Ecto neural progenitor cell (in vitro differentiated cells): Measurements from ENCODE around the gene IGSF1.

Experiments
- DNase-seq: peaks from one replicate; pipeline ENCODE4 v3.0.0-alpha.2; 2018; ENCODE audit warnings: low spot score

Gene IGSF1, protein sequence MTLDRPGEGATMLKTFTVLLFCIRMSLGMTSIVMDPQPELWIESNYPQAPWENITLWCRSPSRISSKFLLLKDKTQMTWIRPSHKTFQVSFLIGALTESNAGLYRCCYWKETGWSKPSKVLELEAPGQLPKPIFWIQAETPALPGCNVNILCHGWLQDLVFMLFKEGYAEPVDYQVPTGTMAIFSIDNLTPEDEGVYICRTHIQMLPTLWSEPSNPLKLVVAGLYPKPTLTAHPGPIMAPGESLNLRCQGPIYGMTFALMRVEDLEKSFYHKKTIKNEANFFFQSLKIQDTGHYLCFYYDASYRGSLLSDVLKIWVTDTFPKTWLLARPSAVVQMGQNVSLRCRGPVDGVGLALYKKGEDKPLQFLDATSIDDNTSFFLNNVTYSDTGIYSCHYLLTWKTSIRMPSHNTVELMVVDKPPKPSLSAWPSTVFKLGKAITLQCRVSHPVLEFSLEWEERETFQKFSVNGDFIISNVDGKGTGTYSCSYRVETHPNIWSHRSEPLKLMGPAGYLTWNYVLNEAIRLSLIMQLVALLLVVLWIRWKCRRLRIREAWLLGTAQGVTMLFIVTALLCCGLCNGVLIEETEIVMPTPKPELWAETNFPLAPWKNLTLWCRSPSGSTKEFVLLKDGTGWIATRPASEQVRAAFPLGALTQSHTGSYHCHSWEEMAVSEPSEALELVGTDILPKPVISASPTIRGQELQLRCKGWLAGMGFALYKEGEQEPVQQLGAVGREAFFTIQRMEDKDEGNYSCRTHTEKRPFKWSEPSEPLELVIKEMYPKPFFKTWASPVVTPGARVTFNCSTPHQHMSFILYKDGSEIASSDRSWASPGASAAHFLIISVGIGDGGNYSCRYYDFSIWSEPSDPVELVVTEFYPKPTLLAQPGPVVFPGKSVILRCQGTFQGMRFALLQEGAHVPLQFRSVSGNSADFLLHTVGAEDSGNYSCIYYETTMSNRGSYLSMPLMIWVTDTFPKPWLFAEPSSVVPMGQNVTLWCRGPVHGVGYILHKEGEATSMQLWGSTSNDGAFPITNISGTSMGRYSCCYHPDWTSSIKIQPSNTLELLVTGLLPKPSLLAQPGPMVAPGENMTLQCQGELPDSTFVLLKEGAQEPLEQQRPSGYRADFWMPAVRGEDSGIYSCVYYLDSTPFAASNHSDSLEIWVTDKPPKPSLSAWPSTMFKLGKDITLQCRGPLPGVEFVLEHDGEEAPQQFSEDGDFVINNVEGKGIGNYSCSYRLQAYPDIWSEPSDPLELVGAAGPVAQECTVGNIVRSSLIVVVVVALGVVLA (N-terminal part only)

DNA sequence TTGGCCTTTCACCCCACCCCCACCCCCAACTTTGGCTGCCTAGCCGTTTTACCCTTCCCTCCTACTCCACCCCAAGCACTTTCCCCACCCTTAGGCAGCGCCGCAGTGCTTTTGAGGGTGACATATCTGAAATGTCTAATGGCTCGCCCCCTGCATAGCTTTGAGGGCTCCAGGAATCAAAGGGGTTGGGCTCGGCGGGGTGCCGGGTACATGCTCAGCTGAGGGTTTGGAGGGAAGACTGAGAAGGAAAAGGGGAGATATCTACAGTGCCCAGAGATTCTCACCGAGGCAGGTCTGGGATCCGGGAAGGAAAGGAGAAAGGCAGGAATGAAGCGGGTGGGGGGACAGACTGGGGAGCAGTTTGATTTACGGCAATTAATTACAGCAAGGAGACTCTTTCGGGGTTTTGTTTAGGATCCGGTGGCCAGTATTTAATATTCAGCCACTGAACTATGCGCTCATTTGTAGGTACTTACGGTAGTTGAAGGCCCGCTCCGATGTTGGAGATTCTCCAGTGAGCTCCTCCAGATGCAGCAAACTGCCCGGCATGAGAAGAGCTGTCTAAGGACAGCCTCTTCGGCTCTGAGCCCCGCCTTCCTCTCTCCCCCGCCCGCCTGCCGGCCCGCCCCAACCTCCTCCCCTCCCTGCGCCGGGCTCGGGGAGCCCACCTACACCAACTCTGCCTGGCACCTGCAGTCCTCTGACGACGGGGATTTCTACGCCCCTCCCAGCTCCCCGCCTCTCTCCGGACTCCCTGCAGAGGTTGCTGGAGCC is at the start of gene IGSF1:
Gene IGSF1, minus strand, starts transcription at position 569 of the 774 bp plus-strand sequence. CDS start 2,632 bp downstream, outside the sequence.
- peak; percentile 65 for DNase-seq

DNA sequence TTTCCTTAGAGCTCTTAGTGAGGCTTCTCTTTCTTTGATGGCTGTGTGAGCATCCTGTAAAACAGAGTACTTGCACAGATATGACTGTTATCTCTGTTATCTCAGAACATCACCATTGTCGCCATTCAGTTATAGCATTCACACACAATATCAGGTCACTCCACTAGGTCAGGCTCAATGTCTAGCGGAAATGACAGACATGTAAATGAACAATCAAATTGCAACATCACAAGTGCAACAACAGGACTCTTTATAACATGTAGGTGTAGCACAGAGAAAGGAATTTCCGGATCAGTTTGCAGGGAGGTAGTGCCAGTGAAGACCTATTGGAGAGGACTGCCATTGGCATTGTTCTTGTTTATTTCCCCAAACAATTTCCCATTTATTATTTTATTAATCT is 43.2 kb upstream of the IGSF1 start:
- DNase-seq: no peak

DNA sequence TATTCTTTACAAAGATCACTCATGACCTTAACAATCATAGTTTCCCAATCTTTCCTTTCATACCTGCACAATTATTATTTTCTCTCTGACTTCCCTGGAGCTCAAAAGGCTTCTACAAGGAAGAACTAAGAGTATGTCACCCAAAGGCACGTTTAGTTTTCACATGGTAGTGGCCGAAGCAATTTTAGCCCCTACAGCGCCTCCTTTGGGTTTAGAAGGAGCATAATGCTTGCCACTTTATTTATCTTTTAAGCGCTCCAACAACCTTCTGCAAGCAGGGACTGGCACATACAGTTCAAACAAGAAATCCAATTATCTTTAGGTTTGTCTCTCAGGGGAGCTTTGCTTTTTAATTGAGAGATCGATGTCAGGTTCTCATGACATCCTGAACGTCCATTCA is 42.0 kb upstream of the IGSF1 start:
- no peak for DNase-seq

DNA sequence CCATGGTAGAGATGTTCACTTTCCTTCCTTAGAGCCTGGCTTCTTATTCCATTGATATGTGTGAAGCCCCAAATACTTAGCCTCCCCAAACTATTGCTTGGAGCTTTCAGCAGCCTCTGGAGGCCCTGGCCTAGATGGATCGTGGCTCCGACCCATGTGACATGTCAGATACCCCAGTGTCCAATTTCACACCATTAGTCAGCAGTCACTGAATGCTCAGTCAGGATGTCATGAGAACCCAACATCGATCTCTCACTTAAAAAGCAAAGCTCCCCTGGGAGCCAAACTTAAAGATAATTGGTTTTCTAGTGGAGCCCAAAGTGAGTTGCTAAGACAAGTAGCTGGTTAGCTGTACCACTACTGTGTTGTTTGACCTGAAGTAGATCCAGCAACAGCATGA is 41.6 kb upstream of the IGSF1 start:
- no peak for DNase-seq

DNA sequence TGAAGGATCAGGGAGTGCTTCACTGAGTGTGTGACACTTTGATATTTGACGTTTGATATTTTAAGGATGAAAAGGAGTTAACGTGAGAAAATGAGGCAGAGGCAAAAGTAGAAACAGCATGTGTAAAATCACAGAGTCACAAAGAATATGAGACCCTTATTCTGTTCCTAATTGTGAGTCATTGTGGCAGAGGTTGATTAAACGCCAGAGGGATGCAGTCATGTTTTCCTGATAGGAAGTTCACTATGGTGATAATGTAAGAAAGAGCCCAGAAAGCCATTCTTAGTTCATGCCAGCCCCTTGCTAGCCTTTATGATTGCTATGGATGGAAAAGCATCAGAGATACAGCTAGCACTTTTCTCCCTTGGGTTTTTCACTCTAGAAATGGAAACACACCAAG is 33.5 kb upstream of the IGSF1 start:
- no peak for DNase-seq

DNA sequence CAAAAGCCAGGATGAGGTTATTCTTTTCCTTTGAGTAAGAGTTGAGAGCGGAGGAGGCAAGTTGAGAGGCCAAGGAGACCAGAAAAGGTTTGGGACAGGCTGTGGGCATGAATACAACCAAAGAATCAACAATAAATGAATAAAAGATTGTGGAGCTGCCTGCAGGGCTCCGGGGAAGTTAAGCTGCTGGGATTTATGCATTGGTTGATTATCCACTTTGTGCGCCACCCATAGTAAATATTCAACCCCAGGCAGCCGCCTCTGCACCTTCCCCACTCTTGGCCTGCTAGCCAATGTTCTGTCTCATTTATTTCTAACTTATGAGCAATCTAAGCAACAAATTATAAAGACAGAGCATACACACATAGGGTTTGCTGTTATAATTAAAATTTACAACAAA is 28.2 kb upstream of the IGSF1 start:
- DNase-seq: no peak

DNA sequence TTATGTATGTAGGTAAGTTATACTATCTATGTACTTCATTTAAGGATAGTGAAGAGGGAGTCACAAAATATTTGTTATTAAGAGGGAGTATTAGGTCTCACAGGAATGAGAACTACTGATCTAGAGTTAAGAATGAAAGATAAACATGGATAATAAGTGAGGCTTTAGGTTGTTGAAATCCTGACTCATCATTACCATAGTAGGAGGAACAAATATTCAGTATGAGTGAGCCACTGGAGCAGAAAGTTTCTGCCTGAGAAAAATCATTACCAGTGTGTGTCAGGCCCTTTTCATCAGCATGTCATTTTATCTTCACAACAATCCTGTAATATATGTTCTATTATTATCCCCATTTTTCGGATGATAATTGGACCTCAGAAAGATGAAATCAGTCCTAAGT is 27.2 kb upstream of the IGSF1 start:
- no peak for DNase-seq

DNA sequence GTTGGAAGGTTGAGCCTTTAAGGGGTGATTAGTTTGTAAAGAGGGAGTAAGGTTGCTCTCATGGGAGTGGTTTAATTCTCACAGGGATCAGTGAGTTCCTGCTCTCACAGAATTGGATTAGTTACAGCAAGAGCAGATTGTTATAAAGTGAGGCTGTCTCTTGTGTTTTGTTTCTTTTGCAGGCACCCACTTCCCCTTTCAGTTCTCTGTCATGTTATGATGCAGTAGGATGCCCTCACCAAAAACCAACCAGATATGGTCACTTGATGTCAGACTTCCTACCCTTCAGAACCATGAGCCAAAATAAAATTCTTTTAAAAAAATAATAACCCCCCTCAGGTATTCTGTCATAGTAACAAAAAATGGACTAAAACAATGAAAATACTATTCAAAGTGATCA is 19.9 kb upstream of the IGSF1 start:
- DNase-seq: no peak

DNA sequence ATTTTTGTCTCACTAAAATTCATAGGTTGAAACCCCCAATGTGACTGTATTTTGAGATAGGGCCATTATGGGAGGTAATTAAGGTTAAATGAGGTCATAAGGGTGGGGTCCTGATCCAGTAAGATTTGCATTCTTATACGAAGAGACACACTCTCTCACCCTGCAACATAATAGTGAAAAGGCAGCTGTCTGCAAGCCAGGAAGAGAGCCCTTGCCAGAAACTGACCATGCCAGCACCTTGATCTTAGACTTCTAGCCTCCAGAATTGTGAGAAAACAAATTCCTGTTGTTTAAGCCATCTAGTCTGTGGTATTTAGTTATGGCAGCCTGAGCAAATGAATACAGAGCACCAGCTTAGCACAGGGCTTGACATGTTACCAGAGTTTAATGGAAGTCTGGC is 17.5 kb upstream of the IGSF1 start:
- no peak for DNase-seq

DNA sequence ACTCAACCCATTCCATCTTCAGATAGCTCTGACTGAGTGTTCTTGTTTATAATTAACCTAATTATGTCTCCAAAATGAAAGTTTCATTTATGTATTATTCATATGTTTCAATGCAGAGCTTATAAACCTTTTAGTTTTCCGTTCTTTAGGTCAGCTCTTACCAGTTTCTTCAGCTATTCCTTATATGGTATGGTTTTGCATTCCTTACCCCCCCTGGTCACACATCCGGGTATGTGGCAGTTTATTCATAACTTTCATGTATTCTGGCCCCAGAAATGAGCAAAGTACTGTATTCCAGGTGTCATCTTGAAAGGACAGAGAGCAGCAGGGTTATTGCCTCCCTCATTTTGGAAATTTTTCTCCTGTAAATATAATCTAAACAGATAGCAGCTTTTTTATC is 16.8 kb upstream of the IGSF1 start:
- DNase-seq: no peak

DNA sequence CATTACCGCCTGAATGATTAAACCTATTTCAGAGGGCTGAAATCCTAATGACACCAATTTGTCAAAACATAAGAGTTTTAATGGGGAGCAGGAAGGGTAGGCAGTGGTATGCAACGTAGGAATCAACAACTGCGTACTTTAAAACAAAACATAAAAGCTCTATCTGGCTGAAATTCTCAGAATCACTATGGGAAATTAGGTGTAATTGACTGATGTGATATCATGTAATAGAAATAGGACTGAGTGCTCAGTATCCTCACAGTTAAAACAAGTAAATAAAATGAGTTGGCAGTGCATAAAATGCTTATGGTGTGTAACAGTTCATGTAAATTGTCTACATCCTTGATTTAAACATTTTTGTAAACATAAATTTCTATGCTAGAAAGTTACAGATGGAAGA is 13.6 kb upstream of the IGSF1 start:
- no peak for DNase-seq

DNA sequence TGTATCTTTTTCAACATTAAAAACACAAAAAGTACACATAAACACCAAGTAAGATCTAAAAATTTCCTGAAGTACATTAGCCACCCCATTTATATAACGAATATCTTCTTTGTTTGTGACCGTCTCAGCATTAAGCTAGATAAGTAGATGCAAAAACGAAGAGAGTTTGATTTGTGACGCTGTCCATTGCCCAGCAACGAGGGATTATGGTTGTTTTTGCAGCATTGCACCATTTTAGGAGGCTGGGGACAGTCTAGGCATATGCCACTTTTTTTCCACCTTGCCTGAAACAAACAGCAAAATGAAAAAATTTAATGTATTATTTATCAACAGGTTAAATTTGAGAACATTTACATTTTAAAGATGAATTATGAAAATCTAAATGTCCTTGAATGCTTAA is 12.0 kb upstream of the IGSF1 start:
- no peak for DNase-seq

DNA sequence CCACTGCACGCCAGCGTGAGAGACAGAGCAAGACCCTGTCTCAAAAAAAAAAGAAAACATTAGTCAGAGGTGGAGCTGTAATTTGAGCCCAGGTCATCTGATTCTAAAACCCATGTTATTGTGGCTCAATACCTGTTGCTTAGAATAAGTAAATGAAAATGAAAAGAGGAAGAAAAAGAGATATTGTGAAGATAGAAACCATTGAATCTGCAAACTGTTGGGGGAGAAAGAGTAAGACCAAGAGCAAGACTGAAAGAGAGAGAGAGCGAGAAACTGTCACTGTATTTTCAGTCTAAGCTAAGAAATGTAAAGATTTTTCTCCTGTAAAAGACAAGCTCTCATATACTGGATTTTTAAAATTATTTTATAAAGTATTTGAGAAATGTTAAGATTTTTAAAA is 9.7 kb upstream of the IGSF1 start:
- DNase-seq: no peak

DNA sequence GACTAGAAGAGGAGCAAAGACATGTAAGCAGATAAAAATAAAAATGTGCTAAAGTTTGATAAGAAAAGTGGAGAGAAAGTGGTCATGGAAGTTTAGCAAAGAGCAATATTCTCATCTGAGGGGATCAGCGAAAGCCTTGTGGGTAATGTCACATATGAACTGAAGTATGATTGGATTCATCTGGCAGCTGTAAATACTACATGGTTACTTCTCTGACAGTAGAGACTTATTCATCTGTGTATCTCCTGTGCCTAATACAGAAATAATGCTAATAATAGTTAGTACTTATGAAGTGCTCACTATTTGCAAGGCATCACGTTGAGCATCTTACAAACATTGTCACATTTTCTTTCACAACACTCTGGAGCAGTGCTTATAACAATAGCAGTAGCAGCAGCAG is 8.9 kb upstream of the IGSF1 start:
- no peak for DNase-seq

DNA sequence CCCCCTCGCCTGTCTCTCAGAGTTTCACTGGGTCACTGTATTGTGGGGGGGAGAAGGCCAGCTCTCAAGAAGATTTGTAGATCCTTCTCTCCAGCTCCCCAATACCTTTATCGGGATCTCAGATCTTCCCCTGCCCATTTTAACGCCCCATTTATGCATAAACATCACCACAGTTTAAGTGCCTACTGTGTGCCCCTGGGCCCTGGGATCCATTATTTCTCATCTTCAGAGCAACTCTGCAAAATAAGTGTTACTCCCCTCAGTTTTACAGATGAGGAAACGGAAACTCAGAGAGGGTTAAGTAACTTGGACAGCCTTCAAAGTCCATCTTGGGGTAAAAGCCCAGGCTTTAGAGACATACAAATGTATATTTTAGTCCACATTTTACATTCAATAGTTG is 421 bp upstream of the IGSF1 start:
- no peak for DNase-seq

DNA sequence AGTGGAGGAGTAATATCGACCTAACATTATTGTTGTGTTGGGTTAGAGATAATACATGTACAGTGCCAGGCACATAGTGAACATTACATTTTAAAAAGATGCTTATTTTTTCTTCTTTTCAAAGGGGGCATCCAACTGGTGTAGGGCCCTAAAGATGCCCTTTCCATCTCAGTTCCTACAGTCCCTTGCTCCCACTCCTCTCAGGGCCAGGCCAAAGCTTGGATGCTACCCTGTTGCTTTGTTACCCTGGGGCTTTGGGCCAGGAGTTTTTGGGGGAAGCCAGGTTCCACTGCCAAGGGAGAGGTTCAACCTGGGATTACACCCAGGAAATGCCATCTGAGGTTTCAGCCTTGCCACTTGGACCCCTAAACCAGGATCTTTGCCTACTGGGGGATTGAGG is 918 bp downstream of the IGSF1 start:
- no peak for DNase-seq

DNA sequence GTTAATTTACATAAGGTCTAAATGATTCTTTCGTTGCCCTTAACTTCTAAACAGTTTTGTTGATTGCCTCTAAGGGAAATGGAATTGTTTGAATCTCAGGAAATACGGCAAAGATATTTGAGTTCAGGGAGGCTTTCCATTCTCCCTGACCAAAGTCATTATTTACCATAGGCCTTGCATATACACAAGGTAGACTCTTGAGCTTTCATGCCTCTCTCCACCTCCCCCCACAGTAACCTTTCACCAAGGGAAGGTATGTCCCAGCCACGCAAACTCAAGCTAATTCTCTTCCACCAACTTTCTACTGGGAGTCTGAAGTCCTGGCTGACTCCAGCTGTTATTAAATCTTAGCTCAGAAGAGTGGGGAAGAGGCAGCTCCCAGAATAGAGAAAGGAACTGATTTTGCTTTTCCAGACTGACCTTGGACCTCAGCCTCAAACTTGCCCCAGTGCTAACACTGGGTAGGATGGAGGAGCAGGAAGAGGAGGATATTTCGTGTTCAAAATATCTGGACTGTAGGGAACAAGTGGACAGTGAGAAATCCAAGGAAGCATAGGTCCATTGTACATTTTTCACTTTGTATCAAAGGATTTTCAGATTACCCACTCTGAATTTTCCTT is 1.4 kb downstream of the IGSF1 start:
- DNase-seq: no peak

DNA sequence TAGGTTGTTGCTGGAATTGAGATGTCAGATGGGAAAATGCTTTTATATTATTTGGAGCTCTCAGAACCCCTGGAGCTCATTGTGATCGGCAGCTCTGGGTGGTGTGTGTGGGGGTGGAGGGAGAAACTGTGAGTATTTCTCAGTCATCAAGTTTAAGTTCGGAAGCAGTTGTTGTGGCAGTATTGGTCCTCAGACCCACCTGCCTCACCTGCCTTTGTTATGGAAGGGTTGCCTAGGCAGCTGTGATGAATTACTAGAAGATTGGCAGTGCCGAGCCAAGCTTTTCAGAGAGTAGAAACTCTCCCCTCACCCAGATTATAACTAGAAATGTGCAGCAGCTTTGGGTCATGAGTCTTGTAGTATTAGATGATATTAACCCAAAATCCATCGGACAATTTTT is 9.5 kb downstream of the IGSF1 start:
- no peak for DNase-seq

DNA sequence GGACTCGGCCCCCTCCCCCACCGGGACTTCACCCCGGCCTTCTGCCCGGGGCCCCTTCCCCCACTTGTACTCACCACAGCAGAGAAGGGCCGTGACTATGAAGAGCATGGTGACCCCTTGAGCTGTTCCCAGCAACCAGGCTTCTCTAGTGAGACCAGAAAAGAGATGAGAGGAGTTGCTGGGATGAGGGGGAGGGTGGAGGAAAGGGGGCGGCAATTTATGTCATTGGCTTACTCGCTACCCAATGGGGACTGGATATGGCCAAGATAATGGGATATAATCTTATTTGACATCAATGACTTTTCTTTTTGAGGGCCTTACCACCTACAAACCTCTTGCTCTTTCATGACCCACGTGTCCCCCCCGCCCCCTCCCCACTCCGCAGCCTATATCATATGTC is 9.9 kb downstream of the IGSF1 start:
- no peak for DNase-seq

DNA sequence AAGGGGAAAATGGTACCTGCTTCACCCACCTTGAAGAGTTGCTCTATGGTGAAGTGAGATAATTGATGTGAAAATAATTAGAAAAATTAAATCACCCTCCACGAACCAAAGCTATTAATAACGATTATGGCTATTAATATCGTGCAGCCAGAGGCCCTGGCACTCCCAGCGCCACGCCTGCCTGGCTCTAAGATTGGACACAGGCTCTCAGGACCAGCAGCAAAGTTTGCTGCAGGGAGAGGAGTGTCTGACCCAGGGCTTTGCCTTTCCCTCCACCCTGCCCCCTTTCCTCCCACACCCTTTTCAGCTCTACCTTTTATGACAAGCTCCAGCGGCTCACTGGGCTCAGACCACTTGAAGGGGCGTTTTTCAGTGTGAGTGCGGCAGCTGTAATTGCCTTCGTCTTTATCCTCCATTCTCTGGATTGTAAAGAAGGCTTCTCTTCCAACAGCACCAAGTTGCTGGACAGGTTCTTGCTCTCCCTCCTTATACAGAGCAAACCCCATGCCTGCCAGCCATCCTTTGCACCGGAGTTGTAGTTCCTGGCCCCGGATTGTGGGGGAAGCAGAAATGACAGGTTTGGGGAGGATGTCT is 11.5 kb downstream of the IGSF1 start:
- DNase-seq: no peak

DNA sequence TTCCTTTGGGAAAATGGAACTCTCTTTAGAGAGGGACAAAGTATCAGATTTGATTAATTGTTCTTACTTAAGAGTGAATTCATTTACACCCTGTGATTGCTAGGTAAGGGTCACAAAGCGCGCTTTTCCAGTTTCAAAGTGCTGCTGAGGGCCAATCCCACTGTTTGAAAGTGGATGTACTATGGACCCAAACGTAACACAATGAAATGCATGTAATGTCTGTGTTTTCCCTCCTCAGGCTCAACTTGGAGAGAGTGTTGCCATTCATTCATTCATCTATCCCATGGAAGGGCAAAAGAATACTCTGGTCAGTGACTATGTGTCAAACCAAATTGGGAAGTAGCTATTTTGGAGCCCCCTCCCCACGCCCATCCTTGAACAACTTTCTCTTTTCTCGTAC is 16.1 kb downstream of the IGSF1 start:
- DNase-seq: no peak
